HG03571 (cell line): ENCODE results near the gene TCF25.
"Not testable (repeated sequence)": the region's sequence is repeated elsewhere in the genome, so short reads cannot be mapped to it uniquely, and the experiment has no call there.

Source experiments
- ATAC-seq: cut with Tn5 transposase; IDR thresholded peaks from one replicate; pipeline ENCODE4 v1.9.1; 2021; ENCODE audit not compliant: unreplicated experiment

Gene TCF25

GRCh38 chr16:89917773-89918452 lies 44.5 kb downstream of the TCF25 start:
- peak; percentile 72 for ATAC-seq

GRCh38 chr16:89918453-89919347 lies 45.3 kb downstream of the TCF25 start, which contains the start of gene MC1R:
Gene MC1R (plus strand): TSS chr16:89918862. CDS start chr16:89919259, 397 bp downstream.
- ATAC-seq = no peak

- no peak for ATAC-seq
These were observed 46.4 kb downstream of the TCF25 start for GRCh38 chr16:89919535-89920406.

DNA sequence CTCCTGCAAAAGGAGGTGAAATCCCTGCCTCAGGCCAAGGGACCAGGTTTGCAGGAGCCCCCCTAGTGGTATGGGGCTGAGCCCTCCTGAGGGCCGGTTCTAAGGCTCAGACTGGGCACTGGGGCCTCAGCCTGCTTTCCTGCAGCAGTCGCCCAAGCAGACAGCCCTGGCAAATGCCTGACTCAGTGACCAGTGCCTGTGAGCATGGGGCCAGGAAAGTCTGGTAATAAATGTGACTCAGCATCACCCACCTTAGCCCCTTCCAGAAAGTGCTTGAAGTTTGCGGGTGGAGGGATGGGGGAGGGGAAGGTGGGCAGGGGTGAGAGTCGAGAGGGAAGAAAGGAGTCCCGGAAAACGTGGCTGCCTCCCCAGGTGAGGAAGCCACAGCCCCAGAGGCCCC lies 47.3 kb downstream of the TCF25 start:
- no peak for ATAC-seq

- no peak for ATAC-seq
These were observed 47.8 kb downstream of the TCF25 start for GRCh38 chr16:89921131-89921701.

GRCh38 chr16:89921702-89922476 lies 48.5 kb downstream of the TCF25 start:
- no peak for ATAC-seq

- no peak for ATAC-seq
These were observed 49.1 kb downstream of the TCF25 start for GRCh38 chr16:89922477-89922883.

DNA sequence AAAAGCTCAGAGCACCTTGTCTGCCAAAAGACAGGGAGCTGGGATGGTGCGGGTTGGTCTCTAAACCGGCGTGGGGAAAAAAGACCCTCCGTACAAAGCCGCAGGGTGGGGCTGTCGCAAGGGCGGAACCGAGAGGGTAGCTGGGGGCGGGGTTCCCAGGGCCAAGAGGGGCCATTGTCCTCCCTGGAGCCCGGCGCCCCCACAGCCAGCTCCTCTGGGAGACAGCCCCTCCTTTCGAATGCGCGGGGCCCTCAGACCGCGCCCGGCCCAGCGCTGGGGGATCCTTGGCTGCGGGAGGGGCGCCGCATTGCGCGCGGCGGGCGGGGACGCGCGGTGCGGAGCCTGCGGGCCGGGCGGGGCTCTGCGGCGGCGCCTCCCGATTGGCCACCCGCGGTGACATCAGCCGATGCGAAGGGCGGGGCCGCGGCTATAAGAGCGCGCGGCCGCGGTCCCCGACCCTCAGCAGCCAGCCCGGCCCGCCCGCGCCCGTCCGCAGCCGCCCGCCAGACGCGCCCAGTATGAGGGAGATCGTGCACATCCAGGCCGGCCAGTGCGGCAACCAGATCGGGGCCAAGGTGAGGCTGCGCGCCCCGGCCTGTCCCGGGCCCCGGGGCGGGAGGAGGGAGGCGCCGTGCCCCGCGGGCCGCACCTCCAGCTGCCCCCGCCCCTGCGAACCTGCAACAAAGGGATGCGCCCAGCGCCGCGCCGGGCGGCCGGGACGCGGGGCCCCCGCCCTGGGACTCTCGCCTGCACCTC lies 49.7 kb downstream of the TCF25 start, which contains the start of gene TUBB3:
Gene TUBB3, plus strand, starts transcription at position 459 of the 756 bp plus-strand sequence. Its CDS starts 60 bp downstream, at position 519.
- ATAC-seq = no peak

DNA sequence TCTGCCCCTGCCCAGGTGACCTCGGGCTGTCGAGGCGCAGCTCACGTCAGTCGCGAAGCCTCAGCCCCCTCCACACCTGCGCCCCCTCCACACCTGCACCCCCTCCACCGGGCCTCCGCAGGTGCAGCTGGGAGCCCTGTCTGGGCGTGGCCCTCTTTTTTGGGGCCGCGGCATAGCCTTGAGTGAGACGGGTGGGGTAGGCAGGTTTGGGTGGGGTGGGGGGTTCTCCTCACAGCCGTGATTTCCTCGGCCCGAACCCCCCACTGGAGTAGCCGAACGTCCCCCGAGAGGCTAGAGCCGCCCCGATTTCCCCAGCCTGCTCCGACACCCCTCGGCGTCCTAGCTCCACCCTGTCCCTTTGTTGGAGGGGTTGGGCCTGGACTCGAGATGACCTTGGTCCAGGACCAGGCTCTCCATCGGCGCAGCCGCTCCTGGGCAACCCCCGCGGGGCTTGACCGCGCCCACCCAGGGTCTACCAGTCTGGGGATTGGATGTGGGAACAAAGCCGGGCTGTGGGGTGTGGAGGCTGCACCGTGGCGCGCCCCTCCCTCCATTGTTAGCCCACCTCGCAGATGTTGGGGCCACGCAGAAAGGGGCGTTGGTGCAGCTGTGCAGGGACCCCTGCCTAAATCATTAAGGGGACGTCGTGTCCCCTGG lies 50.4 kb downstream of the TCF25 start:
- no peak for ATAC-seq

DNA sequence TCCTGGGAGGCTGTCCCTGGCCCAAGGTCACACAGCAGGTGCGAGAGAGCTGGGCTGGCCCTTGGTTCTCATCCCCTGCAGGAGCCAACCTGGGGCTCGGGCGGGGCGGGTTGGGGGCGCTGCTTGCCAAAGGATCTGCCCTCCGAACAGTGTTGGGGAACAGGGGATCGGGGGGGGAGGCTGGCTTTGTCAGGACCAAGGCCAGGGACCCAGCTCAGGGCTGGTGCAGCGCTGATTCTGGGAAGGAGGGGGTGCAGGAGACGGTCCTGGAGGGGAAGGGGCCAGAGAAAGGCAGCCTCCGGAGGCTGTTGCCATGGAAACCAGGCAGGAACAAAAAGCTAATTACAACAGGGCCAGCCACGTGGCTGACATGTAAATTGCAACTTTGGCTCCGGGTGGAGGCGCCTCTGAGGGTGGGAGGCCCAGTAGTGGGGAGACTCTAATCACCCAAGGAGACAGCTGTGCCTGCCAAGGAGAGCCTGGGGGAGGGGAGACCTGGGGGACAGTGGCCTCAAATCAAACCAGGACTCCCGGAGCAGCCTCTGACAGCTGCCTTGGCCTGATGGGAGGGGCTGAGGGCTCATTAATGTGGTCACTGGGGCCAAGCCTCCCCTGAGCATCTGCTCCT lies 51.0 kb downstream of the TCF25 start:
- no peak for ATAC-seq

DNA sequence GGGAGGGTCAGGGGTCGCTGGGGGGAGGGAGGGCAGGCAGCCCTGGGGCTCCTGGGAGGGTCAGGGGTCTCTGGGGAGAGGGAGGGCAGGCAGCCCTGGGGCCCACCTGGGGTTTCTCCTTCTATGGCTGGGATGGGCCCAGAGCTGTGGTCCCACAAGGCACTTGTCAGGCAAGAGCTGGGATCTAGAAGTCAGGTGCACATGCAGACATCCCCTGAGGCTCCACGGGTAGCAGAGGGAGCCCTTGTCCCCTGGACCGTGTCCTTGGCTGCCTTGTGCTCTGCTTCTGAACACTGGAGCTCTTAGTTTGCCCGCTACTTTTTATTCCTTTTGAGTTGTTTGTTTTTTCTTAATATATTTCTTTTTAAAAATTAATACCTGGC lies 51.5 kb downstream of the TCF25 start:
- no peak for ATAC-seq

DNA sequence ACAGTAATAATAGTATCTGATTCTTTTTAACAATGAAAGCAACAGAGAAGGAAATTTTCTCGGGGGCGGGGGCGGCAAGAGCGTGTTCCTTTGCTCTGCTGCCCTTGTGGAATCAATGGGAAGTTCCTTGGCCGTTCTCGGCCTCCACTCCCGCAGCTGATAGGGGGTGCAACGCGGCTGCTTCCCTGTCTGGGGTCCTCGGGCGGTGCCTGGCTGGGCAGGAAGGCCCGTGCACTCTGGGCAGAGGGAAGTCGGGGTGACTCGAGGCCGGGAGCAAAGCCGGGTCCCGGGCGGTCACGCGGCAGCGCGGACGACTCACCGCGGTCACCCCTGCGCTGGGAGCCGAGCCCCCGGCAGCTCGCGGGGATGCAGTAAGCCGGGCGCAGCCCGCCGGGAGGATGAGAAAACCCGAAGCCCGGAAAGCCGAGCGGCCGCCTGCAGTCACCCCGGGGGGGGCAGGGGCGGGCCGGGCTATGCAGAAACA lies 52.2 kb downstream of the TCF25 start:
- ATAC-seq = no peak

DNA sequence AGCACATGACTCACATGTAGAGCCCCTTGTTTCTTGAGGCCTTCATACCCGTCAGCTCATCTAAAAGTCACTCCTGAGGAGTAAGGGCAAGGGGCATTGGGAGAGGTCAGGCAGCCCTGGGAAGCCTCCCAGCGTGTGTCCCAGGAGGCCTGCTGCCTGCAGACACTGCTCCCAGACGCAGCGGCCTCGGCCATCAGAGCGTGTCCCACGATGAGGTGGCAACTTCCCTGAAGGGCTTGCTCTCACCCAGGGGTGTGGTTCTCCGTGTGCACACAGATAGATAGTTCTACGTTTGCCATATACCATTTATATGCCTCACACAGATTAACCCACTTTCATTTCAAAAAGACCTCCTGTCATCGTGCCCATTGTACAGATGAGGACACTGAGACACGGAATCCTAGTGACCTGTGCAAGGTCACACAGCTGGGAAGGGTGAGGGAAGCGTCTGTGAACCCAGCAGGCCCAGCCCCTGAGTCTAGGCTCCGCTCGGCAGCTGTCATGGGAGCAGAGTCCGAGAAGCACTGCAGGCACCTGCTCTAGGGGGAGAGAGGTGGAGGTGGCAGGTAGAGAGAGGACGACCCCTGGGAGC lies 58.0 kb downstream of the TCF25 start:
- no peak for ATAC-seq

DNA sequence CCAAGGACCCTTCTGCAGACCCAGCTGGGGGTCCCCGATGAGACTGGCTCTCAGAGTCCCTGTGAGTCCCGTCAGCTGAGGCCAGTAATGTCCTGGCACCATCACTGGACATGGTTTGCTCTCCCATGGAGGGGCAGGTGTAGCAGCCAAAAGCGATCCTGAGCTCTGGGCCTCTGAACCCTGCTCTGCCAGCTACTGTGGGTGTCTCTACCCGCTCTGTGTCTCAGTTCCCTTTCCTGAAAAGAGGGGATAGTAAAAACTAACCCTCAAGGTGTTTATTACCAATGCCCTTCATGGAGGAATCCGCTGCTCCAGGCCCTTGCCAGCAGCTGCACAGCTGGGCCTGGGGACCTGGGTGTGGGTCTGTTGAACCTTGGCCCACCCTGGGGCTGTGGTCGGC lies 58.6 kb downstream of the TCF25 start:
- no peak for ATAC-seq

- ATAC-seq = not testable (repeated sequence)
These were observed 60.6 kb downstream of the TCF25 start for GRCh38 chr16:89934019-89934418.

DNA sequence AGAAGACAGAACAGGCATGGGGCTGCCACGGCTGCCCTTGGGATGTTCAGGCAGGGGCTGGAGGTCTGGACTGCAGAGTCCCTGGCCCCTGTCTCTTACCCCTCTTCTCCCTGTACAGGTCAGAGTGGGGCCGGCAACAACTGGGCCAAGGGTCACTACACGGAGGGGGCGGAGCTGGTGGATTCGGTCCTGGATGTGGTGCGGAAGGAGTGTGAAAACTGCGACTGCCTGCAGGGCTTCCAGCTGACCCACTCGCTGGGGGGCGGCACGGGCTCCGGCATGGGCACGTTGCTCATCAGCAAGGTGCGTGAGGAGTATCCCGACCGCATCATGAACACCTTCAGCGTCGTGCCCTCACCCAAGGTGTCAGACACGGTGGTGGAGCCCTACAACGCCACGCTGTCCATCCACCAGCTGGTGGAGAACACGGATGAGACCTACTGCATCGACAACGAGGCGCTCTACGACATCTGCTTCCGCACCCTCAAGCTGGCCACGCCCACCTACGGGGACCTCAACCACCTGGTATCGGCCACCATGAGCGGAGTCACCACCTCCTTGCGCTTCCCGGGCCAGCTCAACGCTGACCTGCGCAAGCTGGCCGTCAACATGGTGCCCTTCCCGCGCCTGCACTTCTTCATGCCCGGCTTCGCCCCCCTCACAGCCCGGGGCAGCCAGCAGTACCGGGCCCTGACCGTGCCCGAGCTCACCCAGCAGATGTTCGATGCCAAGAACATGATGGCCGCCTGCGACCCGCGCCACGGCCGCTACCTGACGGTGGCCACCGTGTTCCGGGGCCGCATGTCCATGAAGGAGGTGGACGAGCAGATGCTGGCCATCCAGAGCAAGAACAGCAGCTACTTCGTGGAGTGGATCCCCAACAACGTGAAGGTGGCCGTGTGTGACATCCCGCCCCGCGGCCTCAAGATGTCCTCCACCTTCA lies 61.5 kb downstream of the TCF25 start:
- no peak for ATAC-seq

DNA sequence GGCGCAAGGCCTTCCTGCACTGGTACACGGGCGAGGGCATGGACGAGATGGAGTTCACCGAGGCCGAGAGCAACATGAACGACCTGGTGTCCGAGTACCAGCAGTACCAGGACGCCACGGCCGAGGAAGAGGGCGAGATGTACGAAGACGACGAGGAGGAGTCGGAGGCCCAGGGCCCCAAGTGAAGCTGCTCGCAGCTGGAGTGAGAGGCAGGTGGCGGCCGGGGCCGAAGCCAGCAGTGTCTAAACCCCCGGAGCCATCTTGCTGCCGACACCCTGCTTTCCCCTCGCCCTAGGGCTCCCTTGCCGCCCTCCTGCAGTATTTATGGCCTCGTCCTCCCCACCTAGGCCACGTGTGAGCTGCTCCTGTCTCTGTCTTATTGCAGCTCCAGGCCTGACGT lies 62.2 kb downstream of the TCF25 start:
- not testable (repeated sequence) for ATAC-seq
